Loucy (cell line): ENCODE measurements around the gene KCTD18.

ENCODE experiments used
- H2AFZ ChIP-seq: fragments of 200-600 bp; sonication (generic); 2 replicates; pipeline ENCODE4 v1.6.0; 2016; ENCODE audit warnings: antibody characterized with exemption, mild to moderate bottlenecking, low read length, moderate library complexity
- H3F3A ChIP-seq: fragments of 200-600 bp; 2 replicates; pipeline ENCODE4 v1.6.0; 2016; ENCODE audit warnings: antibody characterized with exemption, low read depth, mild to moderate bottlenecking
- H3K27me3 ChIP-seq: fragments of 200-600 bp; sonication (generic); 2 replicates; pipeline ENCODE4 v1.6.1; 2014; ENCODE audit warnings: low read length, mild to moderate bottlenecking; ENCODE audit not compliant: insufficient read depth, poor library complexity, severe bottlenecking
- H3K36me3 ChIP-seq: fragments of 200-600 bp; sonication (generic); 2 replicates; pipeline ENCODE4 v1.6.1; 2016; ENCODE audit warnings: low read length; ENCODE audit not compliant: insufficient read depth
- H3K4me1 ChIP-seq: fragments of 200-600 bp; sonication (generic); 2 replicates; pipeline ENCODE4 v1.5.1; 2014; ENCODE audit warnings: low read length, mild to moderate bottlenecking; ENCODE audit not compliant: insufficient read depth, poor library complexity, severe bottlenecking
- H3K4me2 ChIP-seq: fragments of 200-600 bp; sonication (generic); 2 replicates; pipeline ENCODE4 v1.6.0; 2014; ENCODE audit warnings: antibody characterized with exemption, low read length, low read depth, mild to moderate bottlenecking; ENCODE audit not compliant: poor library complexity, severe bottlenecking
- H3K4me3 ChIP-seq: fragments of 200-600 bp; sonication (generic); 2 replicates; pipeline ENCODE4 v1.5.1; 2014; ENCODE audit warnings: low read length, mild to moderate bottlenecking, mixed read lengths; ENCODE audit not compliant: poor library complexity, severe bottlenecking
- H3K79me2 ChIP-seq: fragments of 200-600 bp; sonication (generic); 2 replicates; pipeline ENCODE4 v1.6.1; 2014; ENCODE audit warnings: low read length; ENCODE audit not compliant: insufficient read depth
- H3K9ac ChIP-seq: fragments of 200-600 bp; sonication (generic); 2 replicates; pipeline ENCODE4 v1.6.0; 2014; ENCODE audit warnings: mild to moderate bottlenecking, low read depth, low read length, moderate library complexity; ENCODE audit not compliant: poor library complexity, severe bottlenecking
- H3K9me2 ChIP-seq: fragments of 200-600 bp; sonication (generic); replicated peaks from 2 replicates; pipeline ENCODE4 v1.6.1; 2016; ENCODE audit warnings: low read depth, low read length, mixed read lengths
- H3K9me3 ChIP-seq: fragments of 200-600 bp; sonication (generic); 2 replicates; pipeline ENCODE4 v1.6.1; 2014; ENCODE audit warnings: mild to moderate bottlenecking, antibody characterized with exemption, low read length, low read depth; ENCODE audit not compliant: insufficient read depth
- H4K20me1 ChIP-seq: fragments of 200-600 bp; sonication (generic); 2 replicates; pipeline ENCODE4 v1.6.0; 2014; ENCODE audit warnings: antibody characterized with exemption, low read length, mild to moderate bottlenecking; ENCODE audit not compliant: insufficient read depth, poor library complexity, severe bottlenecking
- EZH2phosphoT487 ChIP-seq: fragments of 200-600 bp; IDR thresholded peaks from 2 replicates; pipeline ENCODE4 v1.6.1; 2018; ENCODE audit warnings: antibody characterized with exemption, mild to moderate bottlenecking, moderate library complexity, borderline replicate concordance
- TF ChIP-seq, protein P1 (sequence below): fragments of 200-600 bp; sonication (generic); conservative IDR thresholded peaks from 2 replicates; pipeline ENCODE4 v1.5.1; 2014; ENCODE audit warnings: mild to moderate bottlenecking, antibody characterized with exemption, low read length

Gene KCTD18

DNA sequence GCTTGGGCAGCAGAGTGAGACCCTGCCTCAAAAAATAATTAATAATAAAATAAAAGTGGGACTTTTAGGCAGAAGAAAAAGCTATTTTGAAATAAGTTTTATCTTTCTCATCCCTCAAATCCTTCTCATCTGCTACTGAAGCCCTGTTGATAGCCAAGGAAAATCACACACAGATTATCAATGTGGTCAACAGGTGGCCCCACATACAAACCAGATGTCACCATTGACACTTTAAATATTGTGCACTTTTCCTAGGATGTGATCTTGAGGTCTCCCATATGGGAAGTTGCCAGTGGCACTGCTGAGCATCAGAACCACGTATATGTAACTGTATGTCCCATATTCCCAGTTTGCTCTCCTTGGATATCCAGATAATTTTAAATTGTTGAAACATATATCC is 64.6 kb downstream of the KCTD18 start:
- no peaks in the 10 kb centered on the region for H3F3A ChIP-seq
- no peak overlapping the region for H3K4me2 ChIP-seq
- H3K27me3 ChIP-seq: peaks cover 3% of the 10 kb centered on the region
- H3K79me2 ChIP-seq: no peaks in the 10 kb centered on the region
- H3K9ac ChIP-seq: no peak overlapping the region
- no peaks in the 10 kb centered on the region for H3K9me2 ChIP-seq
- H3K9me3 ChIP-seq: no peaks in the 10 kb centered on the region
- TF ChIP-seq EZH2phosphoT487: no peak
- TF ChIP-seq, protein P1, sequence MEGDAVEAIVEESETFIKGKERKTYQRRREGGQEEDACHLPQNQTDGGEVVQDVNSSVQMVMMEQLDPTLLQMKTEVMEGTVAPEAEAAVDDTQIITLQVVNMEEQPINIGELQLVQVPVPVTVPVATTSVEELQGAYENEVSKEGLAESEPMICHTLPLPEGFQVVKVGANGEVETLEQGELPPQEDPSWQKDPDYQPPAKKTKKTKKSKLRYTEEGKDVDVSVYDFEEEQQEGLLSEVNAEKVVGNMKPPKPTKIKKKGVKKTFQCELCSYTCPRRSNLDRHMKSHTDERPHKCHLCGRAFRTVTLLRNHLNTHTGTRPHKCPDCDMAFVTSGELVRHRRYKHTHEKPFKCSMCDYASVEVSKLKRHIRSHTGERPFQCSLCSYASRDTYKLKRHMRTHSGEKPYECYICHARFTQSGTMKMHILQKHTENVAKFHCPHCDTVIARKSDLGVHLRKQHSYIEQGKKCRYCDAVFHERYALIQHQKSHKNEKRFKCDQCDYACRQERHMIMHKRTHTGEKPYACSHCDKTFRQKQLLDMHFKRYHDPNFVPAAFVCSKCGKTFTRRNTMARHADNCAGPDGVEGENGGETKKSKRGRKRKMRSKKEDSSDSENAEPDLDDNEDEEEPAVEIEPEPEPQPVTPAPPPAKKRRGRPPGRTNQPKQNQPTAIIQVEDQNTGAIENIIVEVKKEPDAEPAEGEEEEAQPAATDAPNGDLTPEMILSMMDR: peak; percentile 27; the same call in 1 of the 2 replicates
- no peaks in the 10 kb centered on the region for H3K36me3 ChIP-seq
- no peaks in the 10 kb centered on the region for H3K4me1 ChIP-seq
- no peaks in the 10 kb centered on the region for H4K20me1 ChIP-seq
- H3K4me3 ChIP-seq: no peak overlapping the region
- H2AFZ ChIP-seq: no peak overlapping the region

DNA sequence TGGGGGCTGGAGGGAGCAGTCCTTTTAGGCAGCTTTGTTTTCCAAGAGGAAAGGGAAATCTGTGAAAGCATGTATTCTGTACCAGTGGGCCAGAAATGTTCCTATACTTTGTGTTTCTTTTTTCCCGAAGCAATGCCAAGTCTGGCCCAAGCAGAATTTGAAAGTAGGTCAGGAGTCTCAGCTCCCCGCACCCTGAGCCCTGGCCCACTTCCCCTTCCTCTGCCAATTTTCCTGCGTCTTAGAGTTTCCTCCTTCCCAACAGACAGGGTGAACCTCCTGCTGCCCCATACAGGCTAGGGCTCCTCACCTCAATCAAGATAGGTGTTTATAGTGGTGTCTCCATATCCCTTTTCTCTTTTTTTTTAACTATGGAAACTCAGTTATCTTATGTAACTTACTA is 65.3 kb downstream of the KCTD18 start:
- no peak overlapping the region for H3K4me3 ChIP-seq
- no peaks in the 10 kb centered on the region for H3K9me2 ChIP-seq
- H3K79me2 ChIP-seq: no peaks in the 10 kb centered on the region
- H3K9ac ChIP-seq: no peak overlapping the region
- H3K36me3 ChIP-seq: no peaks in the 10 kb centered on the region
- TF ChIP-seq EZH2phosphoT487: no peak
- no peaks in the 10 kb centered on the region for H3K4me1 ChIP-seq
- H3F3A ChIP-seq: no peaks in the 10 kb centered on the region
- no peaks in the 10 kb centered on the region for H3K9me3 ChIP-seq
- H3K27me3 ChIP-seq: peaks cover 3% of the 10 kb centered on the region
- no peaks in the 10 kb centered on the region for H4K20me1 ChIP-seq
- H3K4me2 ChIP-seq: no peak overlapping the region
- H2AFZ ChIP-seq: no peak overlapping the region

DNA sequence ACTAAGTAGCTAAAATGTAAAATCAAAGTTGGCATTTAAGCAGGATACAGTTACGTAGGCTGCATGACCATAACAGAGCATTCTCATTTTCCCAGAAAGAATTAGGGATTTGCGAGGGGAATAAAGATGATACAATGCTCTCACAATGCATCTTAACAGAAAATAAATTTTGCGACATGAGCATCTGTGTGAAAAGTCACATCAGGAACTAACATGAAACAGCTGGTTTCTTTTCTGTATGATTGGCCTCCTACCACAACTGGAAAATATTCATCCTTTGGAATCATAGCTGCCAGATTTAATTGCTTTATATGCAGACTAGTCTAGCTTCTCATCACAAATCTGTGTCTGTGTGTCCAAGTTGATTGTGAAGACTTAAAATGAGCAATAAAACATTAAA is 66.0 kb downstream of the KCTD18 start:
- no peak overlapping the region for H3K4me2 ChIP-seq

DNA sequence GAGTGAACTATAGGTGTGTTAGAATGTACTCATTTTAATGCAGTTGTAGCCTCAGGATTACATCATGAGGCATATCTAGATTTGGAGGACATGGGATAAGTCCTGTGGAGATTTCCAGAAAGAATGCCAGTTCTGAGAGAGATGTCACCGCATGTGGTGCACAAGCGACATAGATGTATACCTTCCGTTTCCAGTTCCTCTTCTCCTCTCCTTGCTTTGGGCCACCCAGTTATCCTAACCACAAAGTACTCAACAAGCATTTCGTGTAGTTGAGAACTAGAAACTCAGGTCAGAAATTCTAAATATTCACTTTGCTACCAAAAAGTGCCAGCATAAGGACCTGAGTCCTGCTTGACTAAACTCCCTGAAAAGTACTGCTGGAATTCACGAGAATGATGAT is 66.5 kb downstream of the KCTD18 start:
- Histone ChIP-seq H3K9me3 (no peaks in the 10 kb centered on the region), H3K36me3 (no peaks in the 10 kb centered on the region)

More for the DNA sequence above, 66.0 kb downstream of the KCTD18 start:
- no peak overlapping the region for H3K4me3 ChIP-seq
- H4K20me1 ChIP-seq: no peaks in the 10 kb centered on the region
- TF ChIP-seq, protein P1: no peak
- no peak for TF ChIP-seq EZH2phosphoT487
- no peaks in the 10 kb centered on the region for H3K9me3 ChIP-seq
- H3F3A ChIP-seq: no peaks in the 10 kb centered on the region
- no peaks in the 10 kb centered on the region for H3K36me3 ChIP-seq
- no peak overlapping the region for H2AFZ ChIP-seq
- no peaks in the 10 kb centered on the region for H3K9me2 ChIP-seq
- H3K9ac ChIP-seq: no peak overlapping the region
- no peaks in the 10 kb centered on the region for H3K79me2 ChIP-seq
- peaks cover 1% of the 10 kb centered on the region for H3K27me3 ChIP-seq
- H3K4me1 ChIP-seq: no peaks in the 10 kb centered on the region

More for the DNA sequence above, 66.5 kb downstream of the KCTD18 start:
- no peaks in the 10 kb centered on the region for H3K79me2 ChIP-seq
- no peak overlapping the region for H2AFZ ChIP-seq
- H4K20me1 ChIP-seq: no peaks in the 10 kb centered on the region
- no peak for TF ChIP-seq EZH2phosphoT487
- TF ChIP-seq, protein P1: no peak
- H3F3A ChIP-seq: no peaks in the 10 kb centered on the region
- H3K27me3 ChIP-seq: no peaks in the 10 kb centered on the region
- H3K4me3 ChIP-seq: no peak overlapping the region
- H3K4me1 ChIP-seq: no peaks in the 10 kb centered on the region
- H3K9me2 ChIP-seq: no peaks in the 10 kb centered on the region
- no peak overlapping the region for H3K4me2 ChIP-seq
- H3K9ac ChIP-seq: no peak overlapping the region
